ENCODE data around the gene SLC44A1.

Gene SLC44A1

GRCh38 chr9:105236261-105236660 is 8.2 kb upstream of the SLC44A1 start:
- H3K4me1 ChIP-seq (ENCODE audit: low read depth, poor library complexity, severe bottlenecking): no peaks in the 10 kb centered on the region
- no peaks in the 10 kb centered on the region for H3K36me3 ChIP-seq (ENCODE audit: insufficient read depth)
- TF ChIP-seq, protein P1, sequence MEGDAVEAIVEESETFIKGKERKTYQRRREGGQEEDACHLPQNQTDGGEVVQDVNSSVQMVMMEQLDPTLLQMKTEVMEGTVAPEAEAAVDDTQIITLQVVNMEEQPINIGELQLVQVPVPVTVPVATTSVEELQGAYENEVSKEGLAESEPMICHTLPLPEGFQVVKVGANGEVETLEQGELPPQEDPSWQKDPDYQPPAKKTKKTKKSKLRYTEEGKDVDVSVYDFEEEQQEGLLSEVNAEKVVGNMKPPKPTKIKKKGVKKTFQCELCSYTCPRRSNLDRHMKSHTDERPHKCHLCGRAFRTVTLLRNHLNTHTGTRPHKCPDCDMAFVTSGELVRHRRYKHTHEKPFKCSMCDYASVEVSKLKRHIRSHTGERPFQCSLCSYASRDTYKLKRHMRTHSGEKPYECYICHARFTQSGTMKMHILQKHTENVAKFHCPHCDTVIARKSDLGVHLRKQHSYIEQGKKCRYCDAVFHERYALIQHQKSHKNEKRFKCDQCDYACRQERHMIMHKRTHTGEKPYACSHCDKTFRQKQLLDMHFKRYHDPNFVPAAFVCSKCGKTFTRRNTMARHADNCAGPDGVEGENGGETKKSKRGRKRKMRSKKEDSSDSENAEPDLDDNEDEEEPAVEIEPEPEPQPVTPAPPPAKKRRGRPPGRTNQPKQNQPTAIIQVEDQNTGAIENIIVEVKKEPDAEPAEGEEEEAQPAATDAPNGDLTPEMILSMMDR (conservative IDR thresholded peaks at IDR 0.05; ENCODE audit: low read depth, low read length): no peak
- no peak overlapping the region for H2AFZ ChIP-seq (ENCODE audit: low read depth)
- H3K4me2 ChIP-seq: no peak overlapping the region
- H3K27ac ChIP-seq: no peak overlapping the region
- H3K4me3 ChIP-seq (IDR thresholded peaks at IDR 0.05; ENCODE audit: insufficient read depth, low read depth, low read length): no peak overlapping the region
- H3K79me2 ChIP-seq (ENCODE audit: insufficient read depth, low read depth): no peaks in the 10 kb centered on the region
- no peaks in the 10 kb centered on the region for H4K20me1 ChIP-seq (ENCODE audit: insufficient read depth)
- no peaks in the 10 kb centered on the region for H3K27me3 ChIP-seq (ENCODE audit: insufficient read depth, low read depth)
- no peak overlapping the region for H3K9ac ChIP-seq

GRCh38 chr9:105237246-105237645 is 7.2 kb upstream of the SLC44A1 start:
- no peak overlapping the region for H3K4me3 ChIP-seq (IDR thresholded peaks at IDR 0.05; ENCODE audit: insufficient read depth, low read depth, low read length)
- no peak overlapping the region for H3K4me2 ChIP-seq
- H3K36me3 ChIP-seq (ENCODE audit: insufficient read depth): no peaks in the 10 kb centered on the region
- H2AFZ ChIP-seq (ENCODE audit: low read depth): no peak overlapping the region
- no peaks in the 10 kb centered on the region for H3K79me2 ChIP-seq (ENCODE audit: insufficient read depth, low read depth)
- TF ChIP-seq, protein P1 (conservative IDR thresholded peaks at IDR 0.05; ENCODE audit: low read depth, low read length): no peak
- no peak overlapping the region for H3K9ac ChIP-seq
- H3K27me3 ChIP-seq (ENCODE audit: insufficient read depth, low read depth): no peaks in the 10 kb centered on the region
- H3K4me1 ChIP-seq (ENCODE audit: low read depth, poor library complexity, severe bottlenecking): peaks cover 8% of the 10 kb centered on the region
- H4K20me1 ChIP-seq (ENCODE audit: insufficient read depth): no peaks in the 10 kb centered on the region
- no peak overlapping the region for H3K27ac ChIP-seq

DNA sequence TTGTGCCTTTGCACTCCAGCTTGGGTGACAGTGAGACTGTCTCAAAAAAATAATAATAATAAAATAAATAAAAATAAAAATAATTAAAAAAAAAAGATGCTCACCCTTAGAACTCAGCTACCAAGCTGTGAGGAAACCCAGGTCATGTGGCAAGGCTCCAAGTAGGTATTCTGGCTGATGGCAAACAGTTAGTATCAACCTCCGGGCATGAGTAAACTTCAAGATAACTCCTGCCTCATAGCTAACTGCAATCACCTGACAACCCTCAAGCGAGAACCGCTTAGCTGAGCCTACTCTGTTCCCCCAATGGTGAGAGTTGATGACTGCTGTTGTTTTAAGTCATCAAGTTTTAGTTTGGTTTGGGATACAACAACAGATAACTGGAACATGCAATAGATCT is 6.1 kb upstream of the SLC44A1 start:
- H3K9ac ChIP-seq: no peak overlapping the region
- H3K4me1 ChIP-seq (ENCODE audit: low read depth, poor library complexity, severe bottlenecking): peaks cover 18% of the 10 kb centered on the region
- no peak overlapping the region for H3K4me2 ChIP-seq
- H3K27me3 ChIP-seq (ENCODE audit: insufficient read depth, low read depth): no peaks in the 10 kb centered on the region
- H2AFZ ChIP-seq (ENCODE audit: low read depth): no peak overlapping the region
- H3K27ac ChIP-seq: no peak overlapping the region
- H3K79me2 ChIP-seq (ENCODE audit: insufficient read depth, low read depth): no peaks in the 10 kb centered on the region
- H3K4me3 ChIP-seq (IDR thresholded peaks at IDR 0.05; ENCODE audit: insufficient read depth, low read depth, low read length): no peak overlapping the region
- H4K20me1 ChIP-seq (ENCODE audit: insufficient read depth): no peaks in the 10 kb centered on the region
- TF ChIP-seq, protein P1 (conservative IDR thresholded peaks at IDR 0.05; ENCODE audit: low read depth, low read length): no peak
- H3K36me3 ChIP-seq (ENCODE audit: insufficient read depth): no peaks in the 10 kb centered on the region

DNA sequence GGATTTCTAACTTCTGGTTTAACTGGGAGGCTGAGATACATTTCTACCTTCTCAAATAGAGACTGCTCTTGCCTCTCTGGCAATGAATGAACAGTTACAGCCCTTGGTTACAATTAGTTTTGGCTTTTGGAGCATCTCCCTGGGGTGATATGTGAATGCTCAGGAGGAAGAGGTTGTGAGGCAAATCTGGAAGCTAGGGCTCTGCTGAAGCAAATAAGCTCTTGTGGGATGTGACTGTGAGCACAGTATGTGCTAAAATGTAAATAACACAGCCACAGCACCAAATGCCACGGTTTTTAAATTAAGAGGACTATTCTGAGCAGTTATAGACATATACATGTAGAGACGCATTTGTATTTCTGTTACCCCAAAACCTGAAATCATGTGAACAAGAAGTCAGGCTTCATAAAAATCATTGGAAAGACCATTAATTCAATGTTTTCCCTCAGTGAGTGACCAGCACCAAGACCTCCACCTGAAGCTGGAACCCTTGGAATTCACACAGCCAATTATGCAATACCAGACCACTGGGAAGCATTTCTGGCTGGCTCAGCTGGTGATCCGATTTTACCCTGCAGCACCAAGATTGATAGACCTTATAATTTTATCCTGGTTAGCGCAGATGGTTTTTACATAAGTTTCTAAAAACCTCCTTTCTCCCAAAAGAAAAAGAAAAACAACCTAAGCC is 3.0 kb upstream of the SLC44A1 start:
- H3K4me1 ChIP-seq (ENCODE audit: low read depth, poor library complexity, severe bottlenecking): peaks cover 26% of the 10 kb centered on the region
- H3K36me3 ChIP-seq (ENCODE audit: insufficient read depth): no peaks in the 10 kb centered on the region
- no peaks in the 10 kb centered on the region for H4K20me1 ChIP-seq (ENCODE audit: insufficient read depth)
- TF ChIP-seq, protein P1 (conservative IDR thresholded peaks at IDR 0.05; ENCODE audit: low read depth, low read length): no peak
- H3K4me3 ChIP-seq (IDR thresholded peaks at IDR 0.05; ENCODE audit: insufficient read depth, low read depth, low read length): no peak overlapping the region
- H3K79me2 ChIP-seq (ENCODE audit: insufficient read depth, low read depth): peaks cover 16% of the 10 kb centered on the region
- H3K27me3 ChIP-seq (ENCODE audit: insufficient read depth, low read depth): no peaks in the 10 kb centered on the region
- no peak overlapping the region for H2AFZ ChIP-seq (ENCODE audit: low read depth)
- H3K4me2 ChIP-seq: peak overlapping the region; percentile 79; the same call in 1 of the 2 replicates
- H3K9ac ChIP-seq: no peak overlapping the region
- no peak overlapping the region for H3K27ac ChIP-seq
